Transverse colon (tissue), 4 donors: ENCODE results near the gene ASH1L. TPM values are rescaled to one million over a fixed set of nuclear protein-coding genes. Genes with fewer than 3 reads are reported as not detected.
"Not testable (repeated sequence)": the region's sequence is repeated elsewhere in the genome, so short reads cannot be mapped to it uniquely, and the experiment has no call there.

ENCODE experiments used
- DNase-seq: peaks from one replicate; pipeline ENCODE4 v3.0.0-alpha.2; 2019
- H3K27ac ChIP-seq, 4 donors: fragments of 200-600 bp; sonication (generic); 2 replicates each; pipeline ENCODE4 v1.5.1; 2016 to 2018; ENCODE audit warnings: inconsistent platforms in 4 of 4
- H3K27me3 ChIP-seq: fragments of 200-600 bp; sonication (generic); 2 replicates; pipeline ENCODE4 v1.5.1; 2017; ENCODE audit warnings: inconsistent platforms
- H3K36me3 ChIP-seq, 4 donors: fragments of 200-600 bp; sonication (generic); 2 replicates each; pipeline ENCODE4 v1.5.1; 2017 to 2019; ENCODE audit warnings: inconsistent platforms in 4 of 4
- H3K4me1 ChIP-seq, 4 donors: fragments of 200-600 bp; sonication (generic); 2 replicates each; pipeline ENCODE4 v1.5.1; 2017 to 2020; ENCODE audit warnings: inconsistent platforms in 4 of 4
- H3K4me3 ChIP-seq, 4 donors: fragments of 200-600 bp; sonication (generic); 1 replicate in 1 of 4; 2 replicates in 3 of 4; pipeline versions ENCODE4 v1.5.1 to v1.6.1; 2017 to 2019; ENCODE audit warnings: inconsistent platforms in 4 of 4
- H3K9me3 ChIP-seq, 2 donors: fragments of 200-600 bp; sonication (generic); 2 replicates each; pipeline ENCODE4 v1.5.1; 2017 to 2019; ENCODE audit warnings: inconsistent platforms in 2 of 2
- EP300 ChIP-seq: sonication (generic); formaldehyde crosslinking; IDR thresholded peaks from one replicate; pipeline ENCODE4 v1.6.1; 2017; ENCODE audit warnings: antibody characterized with exemption, low read depth
- POLR2A ChIP-seq: fragments of 450-650 bp; IDR thresholded peaks from one replicate; pipeline ENCODE4 v1.6.1; 2016; ENCODE audit warnings: antibody characterized with exemption, mild to moderate bottlenecking, moderate library complexity
- POLR2AphosphoS5 ChIP-seq, 3 donors: sonication (generic); formaldehyde crosslinking; IDR thresholded peaks; one replicate each; pipeline ENCODE4 v1.6.1; 2016; ENCODE audit warnings: antibody characterized with exemption in 3 of 3
- WGBS, 2 donors: methylation state at CpG; one replicate each; pipeline ENCODE4 v1.1.5; 2018; ENCODE audit warnings: low coverage in 1 of 2; 5-methylcytosine and 5-hydroxymethylcytosine counted together
- in situ Hi-C, 4 donors: fragments of 200-750 bp; cut with MboI; loops; one replicate each; pipeline versions ENCODE4 v1.15.0 to v1.15.1; 2017; ENCODE audit warnings: low sequenced_read_pairs in 3 of 4, low pct_ligation_motif_present in 1 of 4, low pct_unique_long_range_greater_than_20kb in 1 of 4
- intact Hi-C: fragments of 100-400 bp; cut with DNase I; formaldehyde crosslinking; loops from one replicate; pipeline ENCODE4 v1.15.1; 2023; ENCODE audit warnings: low total_unique reads
- total RNA-seq, 4 donors: library from RNA; depleted of rRNA; stranded (reverse); fragments of >200 nt; gene quantifications; one replicate each; pipeline ENCODE4 v1.1.0, GENCODE V29; 2016
- TF ChIP-seq, protein P1 (sequence below), 5 experiments: fragments of 200-600 bp in 3 of 5; fragments of 450-650 bp in 2 of 5; sonication (generic) in 3 of 5; IDR thresholded peaks; 1 replicate in 2 of 5; 2 replicates in 3 of 5; pipeline ENCODE4 v1.5.1; 2016 to 2017; ENCODE audit warnings: antibody characterized with exemption in 5 of 5, inconsistent platforms in 3 of 5, mild to moderate bottlenecking in 2 of 5, moderate library complexity in 1 of 5

The ASH1L gene
- total RNA-seq, 4 donors from 2014 or later: 47.4 to 206 (median 89.1) TPM

DNA sequence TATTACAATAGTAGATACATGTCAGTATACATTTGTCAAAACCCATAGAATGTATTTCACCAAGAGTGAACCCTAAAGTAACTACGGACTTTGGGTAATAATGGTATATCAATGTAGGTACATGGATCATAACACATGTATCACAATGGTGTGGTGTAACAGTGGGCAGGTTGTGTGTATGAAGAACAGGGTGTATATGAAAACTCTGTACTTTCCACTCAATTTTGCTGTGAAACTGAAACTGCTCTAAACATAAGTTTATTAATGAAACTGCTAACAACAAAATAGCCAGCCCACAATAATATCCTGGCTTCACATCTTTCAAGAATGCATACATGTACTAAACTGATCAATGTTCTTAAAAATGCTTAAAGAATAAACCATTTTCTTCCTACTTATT lies 151.7 kb downstream of the ASH1L start:
- no peak overlapping the region for H3K27ac ChIP-seq

DNA sequence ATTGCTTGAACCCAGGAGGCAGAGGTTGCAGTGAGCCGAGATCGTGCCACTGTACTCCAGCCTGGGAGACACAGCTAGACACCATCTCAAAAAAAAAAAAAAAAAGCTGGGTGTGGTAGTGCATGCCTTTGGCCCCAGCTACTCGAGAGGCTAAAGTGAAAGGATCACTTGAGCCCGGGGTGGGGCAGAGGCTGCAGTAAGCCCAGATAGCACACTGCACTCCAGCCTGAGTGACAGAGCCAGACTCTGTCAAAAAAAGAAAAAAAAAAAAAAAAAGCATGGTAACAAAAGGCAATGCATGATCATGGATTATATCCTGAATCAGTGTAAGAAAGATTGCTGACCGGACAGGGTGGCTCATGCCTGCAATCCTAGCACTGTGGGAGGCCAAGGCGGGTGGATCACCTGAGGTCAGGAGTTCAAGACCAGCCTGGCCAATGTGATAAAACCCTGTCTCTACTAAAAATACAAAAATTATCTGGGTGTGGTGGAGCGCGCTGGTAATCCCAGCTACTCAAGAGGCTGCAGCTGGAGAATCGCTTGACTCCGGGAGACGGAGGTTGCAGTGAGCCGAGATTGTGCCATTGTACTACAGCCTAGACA lies 165.6 kb downstream of the ASH1L start:
- no peak for TF ChIP-seq POLR2AphosphoS5 (IDR thresholded peaks at IDR 0.05)
- no peak for TF ChIP-seq EP300
- H3K4me3 ChIP-seq: no peak overlapping the region
- in situ Hi-C loops (no loop called here), intact Hi-C loops (no loop called here)
- WGBS, 2 donors: 71 to 81% methylated on average over 8 to 12 of the region's 12 CpGs
- no peaks in the 10 kb centered on the region for H3K27me3 ChIP-seq
- peaks cover 0 to 12% (median 4%) of the 10 kb centered on the region in 4 donors for H3K4me1 ChIP-seq
- peaks cover 0 to 33% (median 2%) of the 10 kb centered on the region in 4 donors for H3K36me3 ChIP-seq
- H3K9me3 ChIP-seq: no peaks in the 10 kb centered on the region
- peak; percentile 62 for DNase-seq
- no peak overlapping the region for H3K27ac ChIP-seq

More for the DNA sequence above, 151.7 kb downstream of the ASH1L start:
- no peaks in the 10 kb centered on the region for H3K9me3 ChIP-seq
- no peak for DNase-seq
- H3K4me1 ChIP-seq: no peaks in the 10 kb centered on the region
- H3K4me3 ChIP-seq: no peak overlapping the region
- TF ChIP-seq POLR2AphosphoS5 (IDR thresholded peaks at IDR 0.05) (no peak), POLR2A (no peak), EP300 (no peak)
- TF ChIP-seq, protein P1, sequence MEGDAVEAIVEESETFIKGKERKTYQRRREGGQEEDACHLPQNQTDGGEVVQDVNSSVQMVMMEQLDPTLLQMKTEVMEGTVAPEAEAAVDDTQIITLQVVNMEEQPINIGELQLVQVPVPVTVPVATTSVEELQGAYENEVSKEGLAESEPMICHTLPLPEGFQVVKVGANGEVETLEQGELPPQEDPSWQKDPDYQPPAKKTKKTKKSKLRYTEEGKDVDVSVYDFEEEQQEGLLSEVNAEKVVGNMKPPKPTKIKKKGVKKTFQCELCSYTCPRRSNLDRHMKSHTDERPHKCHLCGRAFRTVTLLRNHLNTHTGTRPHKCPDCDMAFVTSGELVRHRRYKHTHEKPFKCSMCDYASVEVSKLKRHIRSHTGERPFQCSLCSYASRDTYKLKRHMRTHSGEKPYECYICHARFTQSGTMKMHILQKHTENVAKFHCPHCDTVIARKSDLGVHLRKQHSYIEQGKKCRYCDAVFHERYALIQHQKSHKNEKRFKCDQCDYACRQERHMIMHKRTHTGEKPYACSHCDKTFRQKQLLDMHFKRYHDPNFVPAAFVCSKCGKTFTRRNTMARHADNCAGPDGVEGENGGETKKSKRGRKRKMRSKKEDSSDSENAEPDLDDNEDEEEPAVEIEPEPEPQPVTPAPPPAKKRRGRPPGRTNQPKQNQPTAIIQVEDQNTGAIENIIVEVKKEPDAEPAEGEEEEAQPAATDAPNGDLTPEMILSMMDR (IDR thresholded peaks at IDR 0.05): no peak
- intact Hi-C loops: no loop called here
- peaks cover 0 to 25% (median 4%) of the 10 kb centered on the region in 4 donors for H3K36me3 ChIP-seq
- in situ Hi-C loops: no loop called here
- WGBS, 2 donors: 83 to 90% methylated on average over 1 of the region's 1 CpG
- no peaks in the 10 kb centered on the region for H3K27me3 ChIP-seq

DNA sequence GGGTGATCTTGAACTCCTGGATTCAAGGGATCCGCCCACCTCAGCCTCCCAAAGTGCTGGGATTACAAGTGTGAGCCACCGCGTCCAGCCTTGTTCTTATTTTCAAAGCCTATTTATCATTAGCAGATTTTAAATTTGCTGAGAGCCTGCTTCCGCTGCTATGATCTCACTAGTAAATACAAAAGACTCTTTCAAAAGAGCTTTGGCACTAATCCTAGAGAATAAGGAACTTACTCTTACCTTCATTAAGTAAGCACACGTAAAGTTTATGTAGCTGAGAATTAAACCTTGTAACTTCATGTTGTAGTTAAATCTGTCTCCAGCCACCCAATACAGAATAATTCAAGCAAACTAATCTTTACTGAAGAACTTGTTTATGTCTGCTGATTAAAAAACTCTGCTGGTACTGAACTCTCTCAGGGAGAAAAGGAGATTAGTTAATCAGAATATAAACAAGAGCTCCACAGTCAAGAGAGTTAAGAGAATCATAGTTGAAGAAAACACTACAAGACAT lies 169.6 kb downstream of the ASH1L start:
- TF ChIP-seq POLR2AphosphoS5 (IDR thresholded peaks at IDR 0.05) (no peak), EP300 (no peak), POLR2A (no peak)
- TF ChIP-seq, protein P1 (IDR thresholded peaks at IDR 0.05): no peak
- 50% methylated on average over 5 of the region's 5 CpGs for WGBS, 2 donors
- no peak for DNase-seq
- intact Hi-C loops (no loop called here), in situ Hi-C loops (no loop called here)
- Histone ChIP-seq H3K36me3 (peaks cover 0 to 63% (median 11%) of the 10 kb centered on the region in 4 donors), H3K4me1 (peaks cover 0 to 7% (median 4%) of the 10 kb centered on the region in 4 donors), H3K4me3 (no peak overlapping the region), H3K27ac (no peak overlapping the region), H3K9me3 (no peaks in the 10 kb centered on the region), H3K27me3 (no peaks in the 10 kb centered on the region)

DNA sequence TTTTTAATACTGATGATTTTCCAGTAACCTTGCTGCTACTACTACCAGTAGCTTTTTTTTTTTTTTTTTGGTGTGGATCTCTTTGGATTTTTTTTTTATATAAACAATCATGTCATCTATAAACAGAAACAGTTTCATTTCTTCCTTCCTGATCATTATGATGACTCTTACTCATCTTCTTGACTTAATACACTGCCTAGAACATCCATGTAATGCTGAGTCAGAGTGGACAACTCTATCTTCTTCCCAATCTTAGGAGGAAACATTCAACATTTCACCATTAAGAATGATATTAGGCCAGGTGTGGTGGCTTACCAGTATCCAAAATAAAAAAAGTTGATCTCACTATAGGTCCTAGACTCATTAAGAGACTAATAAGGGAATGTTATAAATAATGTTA lies 172.8 kb downstream of the ASH1L start:
- TF ChIP-seq, protein P1 (IDR thresholded peaks at IDR 0.05): no peak
- TF ChIP-seq POLR2AphosphoS5 (IDR thresholded peaks at IDR 0.05) (no peak), POLR2A (no peak), EP300 (no peak)
- H3K36me3 ChIP-seq: peaks cover 0 to 74% (median 11%) of the 10 kb centered on the region in 4 donors
- intact Hi-C loops: no loop called here
- H3K4me3 ChIP-seq: no peak overlapping the region
- H3K27me3 ChIP-seq: no peaks in the 10 kb centered on the region
- no peak overlapping the region for H3K27ac ChIP-seq
- no peak for DNase-seq
- in situ Hi-C loops: no loop called here
- H3K9me3 ChIP-seq: no peaks in the 10 kb centered on the region
- H3K4me1 ChIP-seq: peaks cover 0 to 2% (median 0%) of the 10 kb centered on the region in 4 donors

DNA sequence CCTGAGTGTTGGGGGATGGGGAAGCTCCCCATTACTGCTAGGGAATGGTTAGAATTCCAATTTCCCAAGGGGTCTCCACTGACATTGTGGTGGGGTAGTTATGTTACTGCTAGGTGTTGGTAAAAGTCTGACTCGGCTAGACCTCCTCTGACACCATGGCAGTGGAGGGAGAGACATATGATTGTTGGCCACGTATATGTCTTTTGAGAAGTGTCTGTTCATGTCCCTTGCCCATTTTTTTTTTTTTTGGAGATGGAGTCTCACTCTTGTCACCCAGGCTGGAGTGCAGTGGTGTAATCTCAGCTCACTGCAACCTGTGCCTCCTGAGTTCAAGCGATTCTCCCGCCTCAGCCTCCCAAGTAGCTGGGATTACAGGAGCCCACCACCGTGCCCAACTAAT lies 176.8 kb downstream of the ASH1L start:
- 98 to 100% methylated on average over 3 to 5 of the region's 5 CpGs for whole genome bisulfite sequencing, 2 donors
- intact Hi-C loops, H3K27me3 ChIP-seq, H3K4me1 ChIP-seq, H3K27ac ChIP-seq, H3K4me3 ChIP-seq, DNase-seq, in situ Hi-C loops, H3K9me3 ChIP-seq: not testable (repeated sequence)
- H3K36me3 ChIP-seq: peaks cover 0 to 53% (median 5%) of the 10 kb centered on the region in 4 donors
